Loucy (cell line): Measurements from ENCODE around the gene BACH2.

ENCODE experiments used
- H2AFZ ChIP-seq: fragments of 200-600 bp; sonication (generic); 2 replicates; pipeline ENCODE4 v1.6.0; 2016; ENCODE audit warnings: antibody characterized with exemption, mild to moderate bottlenecking, low read length, moderate library complexity
- H3F3A ChIP-seq: fragments of 200-600 bp; 2 replicates; pipeline ENCODE4 v1.6.0; 2016; ENCODE audit warnings: antibody characterized with exemption, low read depth, mild to moderate bottlenecking
- H3K27me3 ChIP-seq: fragments of 200-600 bp; sonication (generic); 2 replicates; pipeline ENCODE4 v1.6.1; 2014; ENCODE audit warnings: low read length, mild to moderate bottlenecking; ENCODE audit not compliant: insufficient read depth, poor library complexity, severe bottlenecking
- H3K36me3 ChIP-seq: fragments of 200-600 bp; sonication (generic); 2 replicates; pipeline ENCODE4 v1.6.1; 2016; ENCODE audit warnings: low read length; ENCODE audit not compliant: insufficient read depth
- H3K4me1 ChIP-seq: fragments of 200-600 bp; sonication (generic); 2 replicates; pipeline ENCODE4 v1.5.1; 2014; ENCODE audit warnings: low read length, mild to moderate bottlenecking; ENCODE audit not compliant: insufficient read depth, poor library complexity, severe bottlenecking
- H3K4me2 ChIP-seq: fragments of 200-600 bp; sonication (generic); 2 replicates; pipeline ENCODE4 v1.6.0; 2014; ENCODE audit warnings: antibody characterized with exemption, low read length, low read depth, mild to moderate bottlenecking; ENCODE audit not compliant: poor library complexity, severe bottlenecking
- H3K4me3 ChIP-seq: fragments of 200-600 bp; sonication (generic); 2 replicates; pipeline ENCODE4 v1.5.1; 2014; ENCODE audit warnings: low read length, mild to moderate bottlenecking, mixed read lengths; ENCODE audit not compliant: poor library complexity, severe bottlenecking
- H3K79me2 ChIP-seq: fragments of 200-600 bp; sonication (generic); 2 replicates; pipeline ENCODE4 v1.6.1; 2014; ENCODE audit warnings: low read length; ENCODE audit not compliant: insufficient read depth
- H3K9ac ChIP-seq: fragments of 200-600 bp; sonication (generic); 2 replicates; pipeline ENCODE4 v1.6.0; 2014; ENCODE audit warnings: mild to moderate bottlenecking, low read depth, low read length, moderate library complexity; ENCODE audit not compliant: poor library complexity, severe bottlenecking
- H3K9me2 ChIP-seq: fragments of 200-600 bp; sonication (generic); replicated peaks from 2 replicates; pipeline ENCODE4 v1.6.1; 2016; ENCODE audit warnings: low read depth, low read length, mixed read lengths
- H3K9me3 ChIP-seq: fragments of 200-600 bp; sonication (generic); 2 replicates; pipeline ENCODE4 v1.6.1; 2014; ENCODE audit warnings: mild to moderate bottlenecking, antibody characterized with exemption, low read length, low read depth; ENCODE audit not compliant: insufficient read depth
- H4K20me1 ChIP-seq: fragments of 200-600 bp; sonication (generic); 2 replicates; pipeline ENCODE4 v1.6.0; 2014; ENCODE audit warnings: antibody characterized with exemption, low read length, mild to moderate bottlenecking; ENCODE audit not compliant: insufficient read depth, poor library complexity, severe bottlenecking
- CTCF ChIP-seq: fragments of 200-600 bp; sonication (generic); conservative IDR thresholded peaks from 2 replicates; pipeline ENCODE4 v1.5.1; 2014; ENCODE audit warnings: mild to moderate bottlenecking, antibody characterized with exemption, low read length
- EZH2phosphoT487 ChIP-seq: fragments of 200-600 bp; IDR thresholded peaks from 2 replicates; pipeline ENCODE4 v1.6.1; 2018; ENCODE audit warnings: antibody characterized with exemption, mild to moderate bottlenecking, moderate library complexity, borderline replicate concordance

BACH2 gene

GRCh38 chr6:89939144-89939543 lies 357.5 kb downstream of the BACH2 start:
- no peaks in the 10 kb centered on the region for H3K9me3 ChIP-seq
- H3K4me3 ChIP-seq, result no peak overlapping the region
- H3K36me3 ChIP-seq, result peaks cover 26% of the 10 kb centered on the region; the same call in 1 of the 2 replicates
- no peaks in the 10 kb centered on the region for H3F3A ChIP-seq
- no peaks in the 10 kb centered on the region for H3K4me1 ChIP-seq
- no peak overlapping the region for H3K4me2 ChIP-seq
- no peaks in the 10 kb centered on the region for H3K79me2 ChIP-seq
- no peak overlapping the region for H3K9ac ChIP-seq
- TF ChIP-seq CTCF, result no peak
- no peak for TF ChIP-seq EZH2phosphoT487
- no peaks in the 10 kb centered on the region for H3K27me3 ChIP-seq
- H3K9me2 ChIP-seq, result no peaks in the 10 kb centered on the region
- H2AFZ ChIP-seq, result no peak overlapping the region
- H4K20me1 ChIP-seq, result no peaks in the 10 kb centered on the region

- Histone ChIP-seq H3K9ac (no peak overlapping the region), H3K9me2 (no peaks in the 10 kb centered on the region), H3F3A (no peaks in the 10 kb centered on the region), H3K79me2 (no peaks in the 10 kb centered on the region), H2AFZ (no peak overlapping the region), H3K9me3 (no peaks in the 10 kb centered on the region), H3K4me2 (no peak overlapping the region), H3K4me3 (no peak overlapping the region), H3K27me3 (no peaks in the 10 kb centered on the region), H3K4me1 (no peaks in the 10 kb centered on the region), H4K20me1 (no peaks in the 10 kb centered on the region), H3K36me3 (peaks cover 32% of the 10 kb centered on the region; the same call in 1 of the 2 replicates)
- TF ChIP-seq EZH2phosphoT487 (no peak), CTCF (no peak)
Measured at GRCh38 chr6:89938014-89938413, 358.6 kb downstream of the BACH2 start.

- Histone ChIP-seq H3K4me1 (no peaks in the 10 kb centered on the region), H3K36me3 (peaks cover 41% of the 10 kb centered on the region), H3F3A (no peaks in the 10 kb centered on the region), H3K4me2 (no peak overlapping the region), H3K9me3 (no peaks in the 10 kb centered on the region), H3K4me3 (no peak overlapping the region), H3K9me2 (no peaks in the 10 kb centered on the region), H2AFZ (no peak overlapping the region), H4K20me1 (no peaks in the 10 kb centered on the region), H3K79me2 (no peaks in the 10 kb centered on the region), H3K27me3 (no peaks in the 10 kb centered on the region), H3K9ac (no peak overlapping the region)
- TF ChIP-seq EZH2phosphoT487 (no peak), CTCF (no peak)
Measured at GRCh38 chr6:89936177-89936576, 360.5 kb downstream of the BACH2 start.
